IMR-90 (cell line): ENCODE data around the gene AIFM2. TPM values are rescaled to one million over a fixed set of nuclear protein-coding genes. Genes with fewer than 3 reads are reported as not detected.

Experiments
- ATAC-seq: fragments of 200-7000 bp; cut with Tn5 transposase; 2 replicates; pipeline ENCODE4 v1.9.1; 2020; ENCODE audit warnings: low read depth, mild to moderate bottlenecking, moderate library complexity
- BruUV-seq: library from RNA; stranded (reverse); fragments of 400-500 nt; replicated peaks from 2 replicates; lab custom pipeline; 2021; lab: Mats Ljungman, UMichigan
- CTCF ChIA-PET: fragments of 300-600 bp; formaldehyde crosslinking; extraction: SDS; loops from one replicate; lab custom pipeline; 2021; ENCODE audit warnings: antibody characterized with exemption; lab: Yijun Ruan, JAX
- POLR2A ChIA-PET: fragments of 300-600 bp; sonication (Branson Sonifier 250); formaldehyde crosslinking; loops from one replicate; lab custom pipeline; 2022; ENCODE audit warnings: antibody characterized with exemption; ENCODE audit not compliant: unreplicated experiment; lab: Charles Lee
- DNase-seq: peaks from one replicate; pipeline ENCODE4 v3.0.0; 2013
- H2AFZ ChIP-seq: replicated peaks from 2 replicates; pipeline ENCODE3; 2013; ENCODE audit warnings: low read length, mild to moderate bottlenecking; ENCODE audit not compliant: poor library complexity
- H2AK5ac ChIP-seq: 2 replicates; pipeline ENCODE4 v1.6.1; 2013; ENCODE audit warnings: low read depth, low read length, inconsistent platforms
- H2AK9ac ChIP-seq: replicated peaks from 2 replicates; pipeline ENCODE3; 2013; ENCODE audit warnings: mild to moderate bottlenecking, low read depth, low read length, moderate library complexity; ENCODE audit not compliant: poor library complexity
- H2BK120ac ChIP-seq: 2 replicates; pipeline ENCODE4 v1.6.1; 2013; ENCODE audit warnings: low read depth, low read length, inconsistent platforms
- H2BK15ac ChIP-seq: 3 replicates; pipeline ENCODE4 v1.6.1; 2013; ENCODE audit warnings: low read depth, low read length, inconsistent platforms
- H2BK20ac ChIP-seq: 2 replicates; pipeline ENCODE4 v1.6.1; 2013; ENCODE audit warnings: low read depth, mild to moderate bottlenecking, inconsistent platforms, low read length, moderate library complexity
- H2BK5ac ChIP-seq: 2 replicates; pipeline ENCODE4 v1.6.1; 2013; ENCODE audit warnings: mild to moderate bottlenecking, low read depth, low read length, inconsistent platforms; ENCODE audit not compliant: poor library complexity, severe bottlenecking
- H3K14ac ChIP-seq: replicated peaks from 2 replicates; pipeline ENCODE4 v1.6.1; 2013; ENCODE audit warnings: low read depth, low read length, inconsistent platforms
- H3K18ac ChIP-seq: 2 replicates; pipeline ENCODE4 v1.6.1; 2013; ENCODE audit warnings: low read depth, low read length, control low read depth
- H3K23ac ChIP-seq: 2 replicates; pipeline ENCODE4 v1.6.1; 2013; ENCODE audit warnings: low read depth, low read length, inconsistent platforms
- H3K27ac ChIP-seq: 2 replicates; pipeline ENCODE4 v1.5.1; 2013; ENCODE audit warnings: mild to moderate bottlenecking, control low read depth, low read length; ENCODE audit not compliant: insufficient read depth
- H3K27me3 ChIP-seq: 2 replicates; pipeline ENCODE4 v1.6.1; 2013; ENCODE audit warnings: low read length; ENCODE audit not compliant: control insufficient read depth, insufficient read depth
- H3K36me3 ChIP-seq: 2 replicates; pipeline ENCODE4 v1.6.1; 2013; ENCODE audit warnings: low read length, mixed read lengths; ENCODE audit not compliant: control insufficient read depth, insufficient read depth
- H3K4ac ChIP-seq: 2 replicates; pipeline ENCODE4 v1.6.1; 2013; ENCODE audit warnings: low read depth, low read length, inconsistent platforms
- H3K4me1 ChIP-seq: 2 replicates; pipeline ENCODE4 v1.6.1; 2013; ENCODE audit warnings: low read length, mixed read lengths; ENCODE audit not compliant: control insufficient read depth, insufficient read depth
- H3K4me2 ChIP-seq: 2 replicates; pipeline ENCODE4 v1.6.1; 2013; ENCODE audit warnings: low read depth, mild to moderate bottlenecking, control low read depth, low read length, moderate library complexity
- H3K4me3 ChIP-seq: 2 replicates; pipeline ENCODE4 v1.5.1; 2013; ENCODE audit warnings: low read depth, mild to moderate bottlenecking, control low read depth, low read length, moderate library complexity; ENCODE audit not compliant: insufficient read depth
- H3K56ac ChIP-seq: 2 replicates; pipeline ENCODE4 v1.6.1; 2013; ENCODE audit warnings: low read length, inconsistent platforms; ENCODE audit not compliant: insufficient read depth; ENCODE audit errors: extremely low read depth
- H3K79me1 ChIP-seq, 2 experiments: 2 replicates each; pipeline ENCODE4 v1.6.1; 2013; ENCODE audit warnings: low read length in 2 of 2, inconsistent platforms in 1 of 2, low read depth in 1 of 2
- H3K9ac ChIP-seq: 2 replicates; pipeline ENCODE4 v1.6.1; 2013; ENCODE audit warnings: low read depth, low read length, control low read depth
- H3K9me1 ChIP-seq: 2 replicates; pipeline ENCODE4 v1.6.1; 2013; ENCODE audit warnings: low read length, inconsistent platforms; ENCODE audit not compliant: insufficient read depth
- H3K9me3 ChIP-seq: 2 replicates; pipeline ENCODE4 v1.6.1; 2013; ENCODE audit warnings: low read length; ENCODE audit not compliant: control insufficient read depth, insufficient read depth
- H4K20me1 ChIP-seq: 2 replicates; pipeline ENCODE4 v1.6.1; 2013; ENCODE audit warnings: low read length, inconsistent platforms; ENCODE audit not compliant: insufficient read depth
- H4K5ac ChIP-seq: 2 replicates; pipeline ENCODE4 v1.6.1; 2013; ENCODE audit warnings: mild to moderate bottlenecking, low read depth, low read length, control low read depth
- H4K8ac ChIP-seq, 2 experiments: 2 replicates each; pipeline ENCODE4 v1.6.1; 2013; ENCODE audit warnings: low read depth in 2 of 2, low read length in 2 of 2, control low read depth in 1 of 2, inconsistent platforms in 1 of 2
- H4K91ac ChIP-seq: 2 replicates; pipeline ENCODE4 v1.6.1; 2013; ENCODE audit warnings: low read depth, low read length, inconsistent platforms; ENCODE audit not compliant: insufficient read depth
- BHLHE40 ChIP-seq: fragments of 150-350 bp; IDR thresholded peaks from 2 replicates; pipeline ENCODE4 v1.6.1; 2016; ENCODE audit warnings: mild to moderate bottlenecking, low read depth, low read length
- CEBPB ChIP-seq: IDR thresholded peaks from 2 replicates; pipeline ENCODE4 v1.6.1; 2012; ENCODE audit warnings: low read depth, low read length, improper control_type of control experiment
- CTCF ChIP-seq: conservative IDR thresholded peaks from 2 replicates; pipeline ENCODE4 v1.5.1; 2012; ENCODE audit warnings: mild to moderate bottlenecking, low read depth, low read length, improper control_type of control experiment
- FOS ChIP-seq: fragments of 150-350 bp; IDR thresholded peaks from 2 replicates; pipeline ENCODE4 v1.6.1; 2016; ENCODE audit warnings: low read depth, low read length
- MAFK ChIP-seq: IDR thresholded peaks from 2 replicates; pipeline ENCODE4 v1.6.1; 2012; ENCODE audit warnings: low read depth, low read length, improper control_type of control experiment
- MAZ ChIP-seq: IDR thresholded peaks from 2 replicates; pipeline ENCODE4 v1.6.1; 2012; ENCODE audit warnings: low read depth, mild to moderate bottlenecking, low read length, improper control_type of control experiment, moderate library complexity, borderline replicate concordance
- MXI1 ChIP-seq: IDR thresholded peaks from 2 replicates; pipeline ENCODE4 v1.6.1; 2012; ENCODE audit warnings: low read depth, mild to moderate bottlenecking, low read length, moderate library complexity, borderline replicate concordance
- NFE2L2 ChIP-seq: fragments of 150-350 bp; IDR thresholded peaks from 2 replicates; pipeline ENCODE4 v1.6.1; 2016; ENCODE audit warnings: low read depth, mild to moderate bottlenecking, low read length
- POLR2A ChIP-seq: IDR thresholded peaks from 2 replicates; pipeline ENCODE4 v1.6.1; 2012; ENCODE audit warnings: mild to moderate bottlenecking, low read depth, low read length
- RAD21 ChIP-seq: IDR thresholded peaks from 2 replicates; pipeline ENCODE4 v1.6.1; 2012; ENCODE audit warnings: low read length, improper control_type of control experiment
- RCOR1 ChIP-seq: IDR thresholded peaks from 2 replicates; pipeline ENCODE4 v1.6.1; 2012; ENCODE audit warnings: mild to moderate bottlenecking, low read length, improper control_type of control experiment; ENCODE audit not compliant: insufficient replicate concordance
- RFX5 ChIP-seq: IDR thresholded peaks from 2 replicates; pipeline ENCODE4 v1.8.0; 2012; ENCODE audit warnings: low read depth, mild to moderate bottlenecking, low read length, moderate library complexity
- SMC3 ChIP-seq: fragments of 150-350 bp; IDR thresholded peaks from 2 replicates; pipeline ENCODE4 v1.6.1; 2016; ENCODE audit warnings: low read depth, mild to moderate bottlenecking, antibody characterized with exemption, low read length, moderate library complexity
- USF2 ChIP-seq: fragments of 150-350 bp; IDR thresholded peaks from 2 replicates; pipeline ENCODE4 v1.6.1; 2017; ENCODE audit warnings: mild to moderate bottlenecking, antibody characterized with exemption, low read length, low read depth
- WGBS, 2 experiments: methylation state at CpG; one replicate each; pipeline versions ENCODE4 v1.1.5 to v1.1.7; 2013; ENCODE audit warnings: missing lambda C conversion rate in 2 of 2; ENCODE audit not compliant: insufficient read length in 1 of 2; ENCODE audit errors: extremely low coverage in 2 of 2; 5-methylcytosine and 5-hydroxymethylcytosine counted together
- dilution Hi-C: fragments of 300-500 bp; cut with HindIII; formaldehyde crosslinking; loops from one replicate; pipeline ENCODE4 v1.14.3; 2018; ENCODE audit warnings: low sequenced_read_pairs; ENCODE audit not compliant: unreplicated experiment
- in situ Hi-C: fragments of 300-500 bp; cut with MboI; formaldehyde crosslinking; loops from 3 replicates; pipeline ENCODE4 v1.14.3; 2019; ENCODE audit warnings: low sequenced_read_pairs, inconsistent platforms, mixed read lengths
- intact Hi-C: fragments of 100-400 bp; cut with micrococcal nuclease; formaldehyde crosslinking; loops from 2 replicates; pipeline ENCODE4 v1.10.0; 2022
- polyA plus RNA-seq, 3 experiments: library from polyadenylated mRNA; depleted of rRNA; stranded (reverse); fragments of >200 nt; gene quantifications; 2 replicates each; pipeline ENCODE4 v1.2.3, GENCODE V29; 2012; ENCODE audit warnings: low replicate concordance in 1 of 3
- total RNA-seq: library from RNA; depleted of rRNA; stranded (reverse); fragments of >200 nt; gene quantifications from 2 replicates; pipeline ENCODE4 v1.2.3, GENCODE V29; 2012

Gene AIFM2
- total and polyA plus RNA-seq, 2 of the 4 experiments (the other 2 are of a cell fraction) = 2.0 to 4.6 TPM

GRCh38 chr10:70148516-70148915 is 15.9 kb upstream of the AIFM2 start:
- BruUV-seq = no TSS peak
- POLR2A ChIA-PET = no interaction called here
- dilution Hi-C loops = no loop called here

More at GRCh38 chr10:70148516-70148915, 15.9 kb upstream of the AIFM2 start:
- H3K4me1 ChIP-seq = peaks cover 11% of the 10 kb centered on the region
- H4K91ac ChIP-seq = no peak overlapping the region
- TF ChIP-seq MXI1 = no peak
- TF ChIP-seq RAD21 = no peak
- no peak for TF ChIP-seq MAFK
- TF ChIP-seq CEBPB = no peak
- TF ChIP-seq SMC3 = no peak
- TF ChIP-seq NFE2L2 = no peak
- no peak for TF ChIP-seq CTCF
- no peak for TF ChIP-seq FOS
- TF ChIP-seq USF2 = no peak
- TF ChIP-seq BHLHE40 = no peak
- TF ChIP-seq MAZ = no peak
- TF ChIP-seq RFX5 = no peak
- TF ChIP-seq RCOR1 = no peak
- TF ChIP-seq POLR2A = no peak
- CTCF ChIA-PET = no interaction called here
- no peak overlapping the region for H3K9ac ChIP-seq
- H2BK120ac ChIP-seq = no peak overlapping the region
- no peak overlapping the region for H4K8ac ChIP-seq
- no peak overlapping the region for H2AFZ ChIP-seq
- H4K5ac ChIP-seq = no peak overlapping the region
- no peak overlapping the region for H2BK5ac ChIP-seq
- no peak overlapping the region for H2BK15ac ChIP-seq
- intact Hi-C loops = loop anchor here (10.0 kb wide), 2 partner anchors 174 to 344 kb away; partner anchors contain the start of gene COL13A1
- H3K18ac ChIP-seq = no peak overlapping the region
- H3K9me3 ChIP-seq = no peaks in the 10 kb centered on the region
- in situ Hi-C loops = no loop called here
- H2AK5ac ChIP-seq = no peak overlapping the region
- H3K27me3 ChIP-seq = no peaks in the 10 kb centered on the region
- H4K20me1 ChIP-seq = peaks cover 51% of the 10 kb centered on the region
- H3K23ac ChIP-seq = no peak overlapping the region
- no peak overlapping the region for H3K4me3 ChIP-seq
- peaks cover 28 to 53% of the 10 kb centered on the region in 2 experiments for H3K79me1 ChIP-seq
- no peak overlapping the region for H3K4me2 ChIP-seq
- H3K56ac ChIP-seq = no peak overlapping the region
- no peak overlapping the region for H2AK9ac ChIP-seq
- H2BK20ac ChIP-seq = no peak overlapping the region
- H3K9me1 ChIP-seq = peaks cover 13% of the 10 kb centered on the region; the same call in 1 of the 2 replicates
- DNase-seq (no peak), ATAC-seq (no peak)
- no CpG with 5 or more reads among the region's 5 CpGs for WGBS, 2 experiments
- peaks cover 29% of the 10 kb centered on the region for H3K36me3 ChIP-seq
- H3K4ac ChIP-seq = no peak overlapping the region
- H3K14ac ChIP-seq = no peak overlapping the region
- H3K27ac ChIP-seq = no peak overlapping the region
